GM19035 (cell line): Measurements from ENCODE around the gene NOL9.

Source experiments
- ATAC-seq: cut with Tn5 transposase; IDR thresholded peaks from one replicate; pipeline ENCODE4 v1.9.1; 2021; ENCODE audit not compliant: unreplicated experiment

NOL9 gene

GRCh38 chr1:6526316-6526715 is 28.0 kb downstream of the NOL9 start:
- ATAC-seq = no peak

GRCh38 chr1:6523566-6523965 is 30.7 kb downstream of the NOL9 start:
- no peak for ATAC-seq

GRCh38 chr1:6521536-6521935 is 32.8 kb downstream of the NOL9 start:
- no peak for ATAC-seq

GRCh38 chr1:6519935-6520671 is 34.2 kb downstream of the NOL9 start:
- no peak for ATAC-seq

- no peak for ATAC-seq
Measured at GRCh38 chr1:6519491-6519934, 34.8 kb downstream of the NOL9 start.

- no peak for ATAC-seq
Measured at GRCh38 chr1:6517435-6517851, 36.9 kb downstream of the NOL9 start.

- ATAC-seq = no peak
Measured at GRCh38 chr1:6515771-6516170, 38.5 kb downstream of the NOL9 start.

GRCh38 chr1:6513320-6513801 is 41.0 kb downstream of the NOL9 start:
- no peak for ATAC-seq

- ATAC-seq = no peak
Measured at GRCh38 chr1:6512908-6513280, 41.4 kb downstream of the NOL9 start.

GRCh38 chr1:6512245-6512907 is 41.9 kb downstream of the NOL9 start:
- no peak for ATAC-seq

GRCh38 chr1:6511561-6512244 is 42.6 kb downstream of the NOL9 start:
- ATAC-seq = no peak

GRCh38 chr1:6511056-6511455 is 43.3 kb downstream of the NOL9 start:
- ATAC-seq = no peak

- no peak for ATAC-seq
Measured at GRCh38 chr1:6510493-6510892, 43.8 kb downstream of the NOL9 start.

GRCh38 chr1:6509919-6510291 is 44.4 kb downstream of the NOL9 start:
- no peak for ATAC-seq

- ATAC-seq = no peak
Measured at GRCh38 chr1:6509220-6509918, 44.9 kb downstream of the NOL9 start.

GRCh38 chr1:6508816-6509189 is 45.5 kb downstream of the NOL9 start:
- ATAC-seq = no peak

- no peak for ATAC-seq
Measured at GRCh38 chr1:6508154-6508815, 46.0 kb downstream of the NOL9 start.

GRCh38 chr1:6507461-6507911 is 46.8 kb downstream of the NOL9 start:
- no peak for ATAC-seq

GRCh38 chr1:6507037-6507428 is 47.3 kb downstream of the NOL9 start:
- no peak for ATAC-seq

- ATAC-seq = no peak
Measured at GRCh38 chr1:6506210-6507036, 47.9 kb downstream of the NOL9 start.
